ENCODE measurements around the gene UBE3D. TPM values are rescaled to one million over a fixed set of nuclear protein-coding genes. Genes with fewer than 3 reads are reported as not detected.

UBE3D gene
- total and polyA plus RNA-seq, 3 donors from 2014 or later: 2.4 to 16.4 (median 13.9) TPM

DNA sequence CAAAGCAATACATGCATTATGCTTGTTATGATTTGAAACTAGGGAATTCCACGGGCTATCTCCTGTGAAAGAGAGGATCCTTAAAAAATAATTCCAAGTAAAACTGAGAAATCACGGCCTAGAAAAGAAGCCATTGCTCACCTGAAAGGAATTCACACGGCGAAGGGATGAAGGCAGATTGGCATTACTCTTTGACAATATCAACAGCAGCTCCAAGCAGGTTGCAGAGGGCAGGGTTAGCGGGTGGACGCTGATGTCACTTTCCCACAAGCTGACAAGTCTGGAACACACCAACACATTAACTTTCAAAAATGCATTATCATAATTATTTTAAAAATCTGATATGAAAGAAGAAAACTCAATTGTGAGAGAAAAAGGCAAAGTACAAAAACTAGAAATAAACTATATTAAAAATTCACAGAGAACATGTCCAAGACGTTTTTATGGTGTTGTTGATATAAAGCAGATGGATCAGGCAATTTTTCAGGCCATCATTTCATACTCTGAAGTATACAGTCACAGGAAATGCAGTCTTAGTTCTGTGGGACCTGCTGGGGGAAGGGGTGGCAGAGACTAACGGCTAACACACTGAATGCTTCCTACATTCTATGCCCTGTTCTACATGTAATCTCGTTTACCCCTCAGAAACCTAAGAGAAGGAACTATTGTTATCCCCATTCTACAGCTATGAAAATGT lies 108.3 kb downstream of the UBE3D start:
- Histone ChIP-seq H3K4me1 (no peaks in the 10 kb centered on the region), H3K4me3 (no peak overlapping the region), H3K27me3 (no peaks in the 10 kb centered on the region), H3K9me3 (no peaks in the 10 kb centered on the region), H3K27ac (no peak overlapping the region), H3K36me3 (ENCODE audit: low read depth, missing control alignments) (no peaks in the 10 kb centered on the region)
- TF ChIP-seq, protein P1, sequence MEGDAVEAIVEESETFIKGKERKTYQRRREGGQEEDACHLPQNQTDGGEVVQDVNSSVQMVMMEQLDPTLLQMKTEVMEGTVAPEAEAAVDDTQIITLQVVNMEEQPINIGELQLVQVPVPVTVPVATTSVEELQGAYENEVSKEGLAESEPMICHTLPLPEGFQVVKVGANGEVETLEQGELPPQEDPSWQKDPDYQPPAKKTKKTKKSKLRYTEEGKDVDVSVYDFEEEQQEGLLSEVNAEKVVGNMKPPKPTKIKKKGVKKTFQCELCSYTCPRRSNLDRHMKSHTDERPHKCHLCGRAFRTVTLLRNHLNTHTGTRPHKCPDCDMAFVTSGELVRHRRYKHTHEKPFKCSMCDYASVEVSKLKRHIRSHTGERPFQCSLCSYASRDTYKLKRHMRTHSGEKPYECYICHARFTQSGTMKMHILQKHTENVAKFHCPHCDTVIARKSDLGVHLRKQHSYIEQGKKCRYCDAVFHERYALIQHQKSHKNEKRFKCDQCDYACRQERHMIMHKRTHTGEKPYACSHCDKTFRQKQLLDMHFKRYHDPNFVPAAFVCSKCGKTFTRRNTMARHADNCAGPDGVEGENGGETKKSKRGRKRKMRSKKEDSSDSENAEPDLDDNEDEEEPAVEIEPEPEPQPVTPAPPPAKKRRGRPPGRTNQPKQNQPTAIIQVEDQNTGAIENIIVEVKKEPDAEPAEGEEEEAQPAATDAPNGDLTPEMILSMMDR (IDR thresholded peaks at IDR 0.05): no peak
- TF ChIP-seq POLR2A (IDR thresholded peaks at IDR 0.05): no peak
- intact Hi-C loops (cut with DNase I; ENCODE audit: low total_unique reads): no loop called here
- no peak for DNase-seq
- WGBS, 2 donors: 83 to 84% methylated on average over 9 of the region's 9 CpGs

DNA sequence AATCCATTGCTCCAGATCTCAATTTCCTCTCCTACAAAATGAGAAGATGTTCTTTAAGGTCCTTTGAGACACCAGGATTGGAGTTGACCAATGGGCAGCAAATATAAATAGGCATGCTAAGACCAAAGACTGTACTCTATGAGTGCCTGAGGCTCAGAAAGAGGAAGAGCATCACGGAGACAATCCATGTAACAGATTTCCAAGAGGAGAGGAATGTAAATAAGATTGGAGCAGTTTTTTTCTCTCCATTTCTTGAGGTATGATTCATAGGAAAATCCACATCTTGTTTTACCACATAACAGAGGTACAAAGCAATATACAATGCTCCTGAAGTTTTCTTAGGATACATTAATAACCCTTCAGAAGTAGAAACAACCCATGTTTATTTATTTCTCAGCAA lies 109.8 kb downstream of the UBE3D start:
- no peak for DNase-seq
- H3K36me3 ChIP-seq (ENCODE audit: low read depth, missing control alignments): no peaks in the 10 kb centered on the region
- no peaks in the 10 kb centered on the region for H3K9me3 ChIP-seq
- no peak overlapping the region for H3K27ac ChIP-seq
- H3K4me3 ChIP-seq: no peak overlapping the region
- no peaks in the 10 kb centered on the region for H3K27me3 ChIP-seq
- TF ChIP-seq, protein P1 (IDR thresholded peaks at IDR 0.05): no peak
- TF ChIP-seq POLR2A (IDR thresholded peaks at IDR 0.05): no peak
- intact Hi-C loops (cut with DNase I; ENCODE audit: low total_unique reads): no loop called here
- WGBS, 2 donors: 84 to 97% methylated on average over 1 of the region's 1 CpG
- H3K4me1 ChIP-seq: no peaks in the 10 kb centered on the region

DNA sequence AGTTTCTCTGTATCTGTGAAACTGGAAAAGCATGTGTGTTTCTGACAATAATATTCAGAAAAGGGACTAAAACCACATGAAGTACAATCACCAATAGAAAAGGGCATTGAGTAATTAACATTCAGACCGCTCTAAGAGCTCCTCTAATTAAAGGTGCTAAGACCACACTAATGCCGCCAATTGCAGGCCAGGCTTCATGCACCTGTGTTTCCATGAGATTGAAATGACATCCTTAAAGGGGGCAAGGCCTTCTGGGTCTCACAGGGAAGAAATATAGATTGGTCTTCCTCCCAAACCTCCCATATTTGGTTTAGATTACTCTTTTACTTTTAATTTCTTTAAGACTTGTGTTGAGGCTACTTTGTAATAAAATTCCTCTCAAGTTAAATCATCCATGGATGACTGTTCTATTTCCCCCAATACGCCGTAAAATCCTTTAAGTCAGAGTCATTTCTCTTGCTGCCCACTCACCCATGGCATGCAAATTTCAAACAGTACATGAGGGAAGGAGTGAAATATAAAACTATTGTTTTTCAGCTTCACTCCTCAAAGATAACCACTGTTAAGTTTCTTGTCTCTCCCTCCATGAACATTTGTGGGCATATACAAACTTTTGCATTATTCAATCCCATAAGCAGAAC lies 110.6 kb downstream of the UBE3D start:
- Histone ChIP-seq H3K4me1 (no peaks in the 10 kb centered on the region), H3K4me3 (no peak overlapping the region), H3K9me3 (no peaks in the 10 kb centered on the region), H3K27ac (no peak overlapping the region), H3K27me3 (no peaks in the 10 kb centered on the region), H3K36me3 (ENCODE audit: low read depth, missing control alignments) (no peaks in the 10 kb centered on the region)
- DNase-seq: no peak
- TF ChIP-seq, protein P1 (IDR thresholded peaks at IDR 0.05): no peak
- no peak for TF ChIP-seq POLR2A (IDR thresholded peaks at IDR 0.05)
- 96 to 100% methylated on average over 4 of the region's 4 CpGs for WGBS, 2 donors
- intact Hi-C loops (cut with DNase I; ENCODE audit: low total_unique reads): no loop called here

DNA sequence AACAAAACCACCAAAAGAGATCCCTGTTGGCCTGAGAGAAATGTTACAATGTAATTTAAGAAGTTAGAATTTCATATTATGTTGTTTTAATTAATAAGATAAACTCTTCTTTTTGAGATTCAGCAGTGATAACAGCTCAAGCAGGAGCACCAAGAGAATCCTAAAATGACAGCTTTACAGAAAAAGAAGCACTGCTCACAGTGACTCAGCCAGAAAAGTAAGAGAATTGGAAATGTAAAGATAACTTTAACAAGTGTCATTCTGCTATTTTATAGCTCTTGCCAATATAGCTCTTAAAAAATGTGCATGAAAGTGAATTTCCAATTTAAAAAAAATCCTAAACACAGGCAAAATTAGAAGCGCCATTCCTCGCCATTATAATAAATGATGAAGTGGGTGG lies 111.3 kb downstream of the UBE3D start:
- no peaks in the 10 kb centered on the region for H3K4me1 ChIP-seq
- H3K36me3 ChIP-seq (ENCODE audit: low read depth, missing control alignments): no peaks in the 10 kb centered on the region
- H3K27ac ChIP-seq: no peak overlapping the region
- no peaks in the 10 kb centered on the region for H3K9me3 ChIP-seq
- no peak for TF ChIP-seq POLR2A (IDR thresholded peaks at IDR 0.05)
- TF ChIP-seq, protein P1 (IDR thresholded peaks at IDR 0.05): no peak
- H3K4me3 ChIP-seq: no peak overlapping the region
- 88 to 97% methylated on average over 2 of the region's 2 CpGs for WGBS, 2 donors
- intact Hi-C loops (cut with DNase I; ENCODE audit: low total_unique reads): no loop called here
- DNase-seq: no peak
- no peaks in the 10 kb centered on the region for H3K27me3 ChIP-seq

Data from testis (tissue), 3 donors.